CD4-positive, alpha-beta T cell treated with Interleukin-15 for 1 hour (primary cell): ENCODE measurements around the gene COX6A1.

Experiments
- DNase-seq: peaks from one replicate; pipeline ENCODE4 v3.0.0-alpha.2; 2020

COX6A1 gene

GRCh38 chr12:120437735-120438494 is at the start of gene COX6A1:
Gene COX6A1 (plus strand): TSS chr12:120438113. CDS start chr12:120438127, 14 bp downstream.
- peak; percentile 99 for DNase-seq

- DNase-seq: no peak
These were observed 49.0 kb upstream of the COX6A1 start for GRCh38 chr12:120388691-120389481.

GRCh38 chr12:120390540-120391120 is 47.3 kb upstream of the COX6A1 start:
- no peak for DNase-seq

GRCh38 chr12:120394483-120395367 is 43.2 kb upstream of the COX6A1 start:
- DNase-seq: no peak

GRCh38 chr12:120397824-120398540 is 39.9 kb upstream of the COX6A1 start:
- DNase-seq: no peak

GRCh38 chr12:120399531-120399930 is 38.4 kb upstream of the COX6A1 start:
- DNase-seq: no peak

- no peak for DNase-seq
These were observed 35.7 kb upstream of the COX6A1 start for GRCh38 chr12:120402217-120402616.

- no peak for DNase-seq
These were observed 34.0 kb upstream of the COX6A1 start for GRCh38 chr12:120403869-120404268.

- DNase-seq: no peak
These were observed 33.6 kb upstream of the COX6A1 start for GRCh38 chr12:120404271-120404670.

GRCh38 chr12:120406069-120406468 is 31.8 kb upstream of the COX6A1 start:
- no peak for DNase-seq

- DNase-seq: no peak
These were observed 31.4 kb upstream of the COX6A1 start for GRCh38 chr12:120406553-120406952.

GRCh38 chr12:120408771-120409170 is 29.1 kb upstream of the COX6A1 start:
- no peak for DNase-seq

- DNase-seq: no peak
These were observed 25.5 kb upstream of the COX6A1 start for GRCh38 chr12:120412421-120412820.

GRCh38 chr12:120413901-120414695 is 23.8 kb upstream of the COX6A1 start:
- no peak for DNase-seq

GRCh38 chr12:120416490-120417216 is 21.3 kb upstream of the COX6A1 start:
- no peak for DNase-seq

- no peak for DNase-seq
These were observed 19.9 kb upstream of the COX6A1 start for GRCh38 chr12:120417917-120418580.

- no peak for DNase-seq
These were observed 16.2 kb upstream of the COX6A1 start for GRCh38 chr12:120421701-120422100.

- no peak for DNase-seq
These were observed 14.9 kb upstream of the COX6A1 start for GRCh38 chr12:120422892-120423456.

GRCh38 chr12:120425797-120426196 is 12.1 kb upstream of the COX6A1 start:
- no peak for DNase-seq
